Coronary artery (tissue), 2 donors: ENCODE data around the gene CUX1.

Source experiments
- DNase-seq: peaks from one replicate; pipeline ENCODE4 v3.0.0-alpha.2; 2017; ENCODE audit warnings: low spot score
- H3K27ac ChIP-seq, 2 donors: fragments of 200-600 bp; sonication (generic); one replicate each; pipeline ENCODE4 v1.5.1; 2016 to 2019
- H3K4me3 ChIP-seq: fragments of 200-600 bp; sonication (generic); 2 replicates; pipeline ENCODE4 v1.5.1; 2016; ENCODE audit warnings: mild to moderate bottlenecking, moderate library complexity
- CTCF ChIP-seq: fragments of 200-600 bp; sonication (generic); IDR thresholded peaks from one replicate; pipeline ENCODE4 v1.5.1; 2019; ENCODE audit warnings: antibody characterized with exemption

Gene CUX1

GRCh38 chr7:102310414-102310815, 493.0 kb downstream of the CUX1 start:
- no peak for TF ChIP-seq CTCF
- DNase-seq = no peak
- H3K27ac ChIP-seq = no peak overlapping the region
- H3K4me3 ChIP-seq = no peak overlapping the region

DNA sequence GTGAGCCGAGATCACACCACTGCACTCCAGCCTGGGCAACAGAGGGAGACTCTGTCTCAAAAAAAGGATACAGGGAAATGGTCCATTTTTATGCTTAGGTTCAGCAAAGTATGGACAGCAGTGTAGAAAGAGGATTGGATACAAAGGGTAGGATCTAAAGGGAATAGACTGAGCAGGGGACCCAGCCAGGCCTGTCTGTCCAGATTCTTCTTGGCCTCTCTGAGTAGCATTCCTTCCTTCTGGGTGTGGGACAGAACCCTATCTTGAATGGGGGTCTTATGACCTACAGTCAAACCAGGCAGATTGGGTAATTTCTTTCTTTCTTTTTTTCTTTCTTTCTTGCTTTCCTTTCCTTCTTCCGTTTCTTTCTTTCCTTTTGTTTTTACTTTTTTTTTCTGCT, 494.9 kb downstream of the CUX1 start:
- DNase-seq = no peak
- no peak for TF ChIP-seq CTCF
- no peak overlapping the region for H3K4me3 ChIP-seq

GRCh38 chr7:102313997-102314780, 496.8 kb downstream of the CUX1 start:
- TF ChIP-seq CTCF = no peak
- Histone ChIP-seq H3K27ac (no peak overlapping the region), H3K4me3 (no peak overlapping the region)
- no peak for DNase-seq

More for the DNA sequence above, 494.9 kb downstream of the CUX1 start:
- no peak overlapping the region for H3K27ac ChIP-seq

- Histone ChIP-seq H3K4me3 (no peak overlapping the region), H3K27ac (no peak overlapping the region)
- no peak for TF ChIP-seq CTCF
- no peak for DNase-seq
Observed at GRCh38 chr7:102317231-102318059, 500.0 kb downstream of the CUX1 start.

GRCh38 chr7:102318482-102318971, 501.1 kb downstream of the CUX1 start:
- Histone ChIP-seq H3K4me3 (no peak overlapping the region), H3K27ac (no peak overlapping the region)
- no peak for DNase-seq
- TF ChIP-seq CTCF = no peak

DNA sequence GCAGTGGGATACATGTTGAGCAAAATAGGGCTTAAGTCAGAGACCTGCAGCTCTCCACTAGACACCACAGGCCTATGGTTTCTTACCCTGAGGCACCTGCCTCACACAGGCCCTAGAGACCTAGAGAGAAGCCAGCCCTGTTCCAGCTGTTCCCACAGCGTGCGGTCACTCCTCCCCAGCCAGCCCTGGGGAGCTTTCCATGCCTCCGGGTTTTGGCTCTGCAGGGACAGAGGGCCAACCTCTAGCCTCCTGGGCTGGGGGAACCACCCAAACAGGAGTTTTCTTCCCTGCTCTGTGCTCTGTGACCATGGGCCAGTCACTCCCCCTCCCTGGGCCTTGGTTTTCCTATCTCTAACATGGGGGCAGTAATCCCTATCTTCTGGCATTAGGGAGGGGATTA, 502.2 kb downstream of the CUX1 start:
- H3K4me3 ChIP-seq = no peak overlapping the region
- no peak for DNase-seq
- H3K27ac ChIP-seq = no peak overlapping the region
- TF ChIP-seq CTCF = no peak
